ENCODE measurements around the gene BUB1B. TPM values are rescaled to one million over a fixed set of nuclear protein-coding genes. Genes with fewer than 3 reads are reported as not detected.

BUB1B gene, protein sequence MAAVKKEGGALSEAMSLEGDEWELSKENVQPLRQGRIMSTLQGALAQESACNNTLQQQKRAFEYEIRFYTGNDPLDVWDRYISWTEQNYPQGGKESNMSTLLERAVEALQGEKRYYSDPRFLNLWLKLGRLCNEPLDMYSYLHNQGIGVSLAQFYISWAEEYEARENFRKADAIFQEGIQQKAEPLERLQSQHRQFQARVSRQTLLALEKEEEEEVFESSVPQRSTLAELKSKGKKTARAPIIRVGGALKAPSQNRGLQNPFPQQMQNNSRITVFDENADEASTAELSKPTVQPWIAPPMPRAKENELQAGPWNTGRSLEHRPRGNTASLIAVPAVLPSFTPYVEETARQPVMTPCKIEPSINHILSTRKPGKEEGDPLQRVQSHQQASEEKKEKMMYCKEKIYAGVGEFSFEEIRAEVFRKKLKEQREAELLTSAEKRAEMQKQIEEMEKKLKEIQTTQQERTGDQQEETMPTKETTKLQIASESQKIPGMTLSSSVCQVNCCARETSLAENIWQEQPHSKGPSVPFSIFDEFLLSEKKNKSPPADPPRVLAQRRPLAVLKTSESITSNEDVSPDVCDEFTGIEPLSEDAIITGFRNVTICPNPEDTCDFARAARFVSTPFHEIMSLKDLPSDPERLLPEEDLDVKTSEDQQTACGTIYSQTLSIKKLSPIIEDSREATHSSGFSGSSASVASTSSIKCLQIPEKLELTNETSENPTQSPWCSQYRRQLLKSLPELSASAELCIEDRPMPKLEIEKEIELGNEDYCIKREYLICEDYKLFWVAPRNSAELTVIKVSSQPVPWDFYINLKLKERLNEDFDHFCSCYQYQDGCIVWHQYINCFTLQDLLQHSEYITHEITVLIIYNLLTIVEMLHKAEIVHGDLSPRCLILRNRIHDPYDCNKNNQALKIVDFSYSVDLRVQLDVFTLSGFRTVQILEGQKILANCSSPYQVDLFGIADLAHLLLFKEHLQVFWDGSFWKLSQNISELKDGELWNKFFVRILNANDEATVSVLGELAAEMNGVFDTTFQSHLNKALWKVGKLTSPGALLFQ
- 20.4 and 21.2 TPM in 2 replicates for total RNA-seq

DNA sequence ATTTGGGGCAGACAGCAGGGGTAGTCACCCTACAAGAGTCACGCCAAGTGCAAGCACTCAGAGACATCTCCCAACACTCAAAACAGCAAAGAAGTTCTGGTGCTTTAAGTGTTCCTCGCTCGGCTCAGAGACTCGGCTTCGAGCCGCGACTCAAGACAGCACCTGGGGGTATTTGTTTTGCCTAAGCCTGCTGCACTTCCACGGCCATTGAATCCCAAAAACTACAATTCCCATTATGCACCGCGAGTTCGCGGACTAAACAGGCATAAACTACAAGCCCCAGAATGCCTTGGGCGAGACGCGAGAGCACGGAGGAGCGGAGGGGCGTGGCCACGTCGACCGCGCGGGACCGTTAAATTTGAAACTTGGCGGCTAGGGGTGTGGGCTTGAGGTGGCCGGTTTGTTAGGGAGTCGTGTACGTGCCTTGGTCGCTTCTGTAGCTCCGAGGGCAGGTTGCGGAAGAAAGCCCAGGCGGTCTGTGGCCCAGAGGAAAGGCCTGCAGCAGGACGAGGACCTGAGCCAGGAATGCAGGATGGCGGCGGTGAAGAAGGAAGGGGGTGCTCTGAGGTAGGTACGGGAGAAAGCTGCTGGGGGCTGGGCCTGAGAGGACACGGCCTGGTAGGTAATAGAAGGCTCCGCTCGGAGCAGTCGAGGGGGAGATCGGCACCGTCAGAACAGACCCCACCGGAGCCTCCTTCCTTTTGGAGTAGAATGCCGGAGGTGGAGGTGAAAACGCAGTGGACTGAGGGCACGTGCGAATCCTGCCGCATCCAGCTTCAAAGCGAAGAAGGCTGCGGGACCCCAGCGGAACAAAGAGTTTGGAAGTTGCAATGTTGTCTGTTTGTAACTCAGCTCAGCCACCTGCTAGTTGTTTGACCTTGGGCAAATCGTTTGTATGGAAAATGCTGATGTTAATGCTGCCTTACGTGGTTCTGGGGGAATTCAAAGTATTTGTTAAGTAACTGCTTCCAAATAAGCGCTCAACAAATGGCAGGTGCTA lies at the start of gene BUB1B:
TSS of gene BUB1B (plus strand) at position 381 of the 1,000 bp plus-strand sequence. CDS start at position 533, 152 bp downstream.

DNA sequence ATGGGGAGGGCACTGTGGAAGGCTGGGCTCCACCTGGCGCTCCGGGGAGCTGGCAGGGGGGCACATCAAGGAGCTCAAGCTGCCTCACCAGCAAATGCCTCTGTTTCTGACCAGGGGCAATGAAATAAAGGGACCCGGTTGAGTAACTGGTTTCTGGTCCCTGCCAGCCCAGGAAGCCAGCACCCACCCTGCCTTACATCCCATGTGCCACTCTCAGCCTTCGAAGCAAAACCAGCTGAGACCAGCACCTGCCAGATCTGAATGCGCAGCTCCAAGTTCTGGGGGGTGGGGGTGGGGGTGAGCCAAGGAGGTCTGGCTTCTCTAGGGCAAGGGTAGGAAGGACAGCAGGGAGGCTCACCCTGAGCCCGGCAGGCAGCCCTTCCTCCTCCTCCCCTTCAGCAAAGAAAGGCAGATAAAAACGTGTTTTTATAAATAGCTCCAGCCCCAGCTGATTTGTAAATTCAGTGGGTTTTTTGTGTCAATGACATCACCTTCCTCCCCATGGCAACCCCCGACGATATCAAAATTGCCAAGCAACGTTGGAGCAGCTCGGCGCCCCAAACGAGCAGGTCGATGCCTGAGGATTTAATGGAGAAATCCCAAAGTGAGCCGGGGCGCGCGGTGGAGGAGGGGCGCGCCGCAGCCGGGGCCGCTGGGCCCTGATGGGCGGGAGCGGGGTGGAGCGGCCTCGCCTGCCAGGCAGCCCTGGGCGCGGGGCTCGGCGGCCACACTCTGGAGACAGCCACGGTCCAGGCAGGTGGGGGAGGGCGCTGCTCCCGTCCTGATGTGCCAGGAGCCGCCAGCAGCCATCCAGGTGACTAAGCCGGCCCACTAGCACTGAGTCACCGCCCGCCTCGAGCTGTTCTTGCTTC lies 77.9 kb downstream of the BUB1B start, which contains the start of gene PAK6:
TSS of gene PAK6 (plus strand) at position 532 of the 872 bp plus-strand sequence. CDS start 25,723 bp downstream, outside the sequence.

Other genes with a start within 250 kb of the BUB1B start
- 15.7 and 22.5 TPM in 2 replicates for gene GPR176, start 240.8 kb upstream of the BUB1B start, total RNA-seq
- 32.4 and 46.8 TPM in 2 replicates for gene EIF2AK4, start 227.0 kb upstream of the BUB1B start, total RNA-seq
- gene SRP14, start 121.9 kb upstream of the BUB1B start, total RNA-seq = 227 and 305 TPM in 2 replicates
- 5.3 and 11.1 TPM in 2 replicates for gene BMF, start 52.2 kb upstream of the BUB1B start, total RNA-seq
- gene PAK6, start 78.0 kb downstream of the BUB1B start, total RNA-seq = not detected in 2 replicates
- gene ANKRD63, start 122.0 kb downstream of the BUB1B start, total RNA-seq = not detected in 2 replicates
- 0.13 and 0.16 TPM in 2 replicates for gene PLCB2, start 146.9 kb downstream of the BUB1B start, total RNA-seq
- 7.6 and 9.9 TPM in 2 replicates for gene INAFM2, start 162.6 kb downstream of the BUB1B start, total RNA-seq
- gene CCDC9B, start 179.9 kb downstream of the BUB1B start, total RNA-seq = 10.8 and 36.9 TPM in 2 replicates
- not detected in 2 replicates for gene PHGR1, start 190.0 kb downstream of the BUB1B start, total RNA-seq
- gene DISP2, start 197.2 kb downstream of the BUB1B start, total RNA-seq = under 0.01 and 0.38 TPM in 2 replicates
- 29.6 and 41.0 TPM in 2 replicates for gene KNSTRN, start 221.7 kb downstream of the BUB1B start, total RNA-seq
- 23.2 and 57.6 TPM in 2 replicates for gene IVD, start 244.7 kb downstream of the BUB1B start, total RNA-seq